GM12878 (cell line): ENCODE measurements around the gene FBLN1. TPM values are rescaled to one million over a fixed set of nuclear protein-coding genes. Genes with fewer than 3 reads are reported as not detected.

Source experiments
- ATAC-seq: fragments of 200-7000 bp; cut with Tn5 transposase; 3 replicates; pipeline ENCODE4 v1.9.1; 2020; ENCODE audit warnings: mild to moderate bottlenecking, moderate library complexity
- BruUV-seq: library from RNA; stranded (reverse); fragments of 400-500 nt; replicated peaks from 2 replicates; lab custom pipeline; 2021; lab: Mats Ljungman, UMichigan
- CTCF ChIA-PET: fragments of 300-600 bp; sonication (Branson Sonifier 250); formaldehyde crosslinking; extraction: SDS; loops from one replicate; lab custom pipeline; 2021; ENCODE audit warnings: inconsistent platforms; lab: Yijun Ruan, JAX
- POLR2A ChIA-PET: fragments of 350-600 bp; formaldehyde crosslinking; extraction: SDS; loops from one replicate; lab custom pipeline; 2021; ENCODE audit warnings: inconsistent platforms; lab: Charles Lee
- RAD21 ChIA-PET: fragments of 300-600 bp; sonication (Branson Sonifier 250); formaldehyde crosslinking; loops from one replicate; lab custom pipeline; 2023; ENCODE audit warnings: antibody characterized with exemption; ENCODE audit not compliant: unreplicated experiment; lab: Charles Lee
- SMC1A ChIA-PET: fragments of 300-600 bp; sonication (Branson Sonifier 250); formaldehyde crosslinking; loops from one replicate; lab custom pipeline; 2023; ENCODE audit not compliant: unreplicated experiment, uncharacterized antibody; lab: Charles Lee
- DNase-seq: peaks from one replicate; pipeline ENCODE4 v3.0.0-alpha.2; 2011; ENCODE audit warnings: low read depth, low spot score
- FAIRE-seq: peaks from 3 replicates; lab custom pipeline; 2011; peaks lifted over from hg19 to GRCh38; lab: Jason Lieb, UNC
- H2AFZ ChIP-seq: 2 replicates; pipeline ENCODE4 v1.6.0; 2011; ENCODE audit warnings: low read depth, low read length, control low read depth; ENCODE audit not compliant: control insufficient read depth
- H3K27ac ChIP-seq: 2 replicates; pipeline ENCODE4 v1.5.1; 2011; ENCODE audit warnings: control low read depth; ENCODE audit not compliant: control insufficient read depth, insufficient read depth
- H3K27me3 ChIP-seq, 2 experiments: replicated peaks in 1 of 2; 2 replicates each; pipeline versions ENCODE4 v1.6.0 to v1.6.1; 2011; ENCODE audit warnings: low read length in 1 of 2; ENCODE audit not compliant: control insufficient read depth in 2 of 2, insufficient read depth in 2 of 2
- H3K36me3 ChIP-seq, 2 experiments: 2 replicates each; pipeline ENCODE4 v1.5.1; 2011; ENCODE audit warnings: low read length in 1 of 2; ENCODE audit not compliant: control insufficient read depth in 2 of 2, insufficient read depth in 2 of 2
- H3K4me1 ChIP-seq: 2 replicates; pipeline ENCODE4 v1.6.1; 2011; ENCODE audit warnings: mild to moderate bottlenecking, low read length, moderate library complexity, mixed read lengths; ENCODE audit not compliant: control insufficient read depth, insufficient read depth
- H3K4me2 ChIP-seq: 2 replicates; pipeline ENCODE4 v1.6.0; 2011; ENCODE audit warnings: control low read depth; ENCODE audit not compliant: control insufficient read depth, insufficient read depth
- H3K4me3 ChIP-seq: fragments of 200-600 bp; sonication (generic); 2 replicates; pipeline ENCODE4 v1.5.1; 2016
- H3K79me2 ChIP-seq: 2 replicates; pipeline ENCODE4 v1.6.0; 2011; ENCODE audit warnings: low read length; ENCODE audit not compliant: control insufficient read depth, insufficient read depth
- H3K9ac ChIP-seq: 2 replicates; pipeline ENCODE4 v1.8.0; 2011; ENCODE audit warnings: low read length, control low read depth, mixed read lengths; ENCODE audit not compliant: control insufficient read depth, insufficient read depth
- H3K9me3 ChIP-seq: replicated peaks from 3 replicates; pipeline ENCODE4 v1.5.1; 2011; ENCODE audit warnings: mild to moderate bottlenecking, low read length; ENCODE audit not compliant: control insufficient read depth, insufficient read depth
- H4K20me1 ChIP-seq: 2 replicates; pipeline ENCODE4 v1.6.0; 2011; ENCODE audit not compliant: control insufficient read depth, insufficient read depth
- CBFB ChIP-seq: IDR thresholded peaks from 2 replicates; pipeline ENCODE4 v1.6.1; 2016; ENCODE audit warnings: antibody characterized with exemption, low read depth
- CBX3 ChIP-seq: fragments of 200-600 bp; sonication (generic); IDR thresholded peaks from 2 replicates; pipeline ENCODE4 v1.6.1; 2016; ENCODE audit warnings: low read depth, borderline replicate concordance
- NR2C2 ChIP-seq: IDR thresholded peaks from 2 replicates; pipeline ENCODE4 v1.6.1; 2011; ENCODE audit warnings: borderline replicate concordance, low read depth; ENCODE audit not compliant: control insufficient read depth, insufficient read length
- NR2F1 ChIP-seq: fragments of 450-650 bp; conservative IDR thresholded peaks from 2 replicates; pipeline ENCODE4 v1.6.1; 2017; ENCODE audit warnings: mild to moderate bottlenecking
- TCF3 ChIP-seq: IDR thresholded peaks from 2 replicates; pipeline ENCODE4 v1.6.1; 2012; ENCODE audit warnings: low read depth, mild to moderate bottlenecking, low read length, borderline replicate concordance; ENCODE audit not compliant: insufficient read depth
- ZBED1 ChIP-seq: IDR thresholded peaks from 2 replicates; pipeline ENCODE4 v1.6.1; 2016; ENCODE audit warnings: borderline replicate concordance
- ZNF207 ChIP-seq: fragments of 450-650 bp; IDR thresholded peaks from 2 replicates; pipeline ENCODE4 v1.6.1; 2014; ENCODE audit warnings: antibody characterized with exemption, mild to moderate bottlenecking, borderline replicate concordance
- WGBS: methylation state at CpG from one replicate; pipeline ENCODE4 v1.1.6; 2016; ENCODE audit warnings: low lambda C conversion rate; ENCODE audit not compliant: insufficient replicate concordance, insufficient coverage; ENCODE audit errors: missing lambda C conversion rate; 5-methylcytosine and 5-hydroxymethylcytosine counted together
- in situ Hi-C: fragments of 300-500 bp; cut with MboI; formaldehyde crosslinking; loops from 9 replicates; pipeline ENCODE4 v1.14.3; 2018; ENCODE audit warnings: mixed read lengths
- intact Hi-C: fragments of 100-400 bp; cut with micrococcal nuclease; formaldehyde crosslinking; loops from one replicate; pipeline ENCODE4 v1.14.2; 2022; ENCODE audit not compliant: unreplicated experiment
- polyA plus RNA-seq, 11 experiments: library from polyadenylated mRNA; depleted of rRNA in 4 of 11; unstranded in 6 of 11; stranded (reverse) in 5 of 11; fragments of >200 nt; fragmentation: Nextera tagmentation in 4 of 11; fragmentation: Illumina TruSeq in 1 of 11; extraction: Ambion mirVana in 4 of 11; extraction: Trizol in 1 of 11; gene quantifications; 1 replicate in 1 of 11; 2 replicates in 10 of 11; pipeline versions ENCODE4 v1.2.1 to v1.2.3, GENCODE V29; 2011 to 2016; ENCODE audit warnings: inconsistent platforms in 2 of 11, missing spikeins in 2 of 11, low read depth in 1 of 11
- total RNA-seq, 4 experiments: library from RNA; depleted of rRNA in 3 of 4; stranded (reverse); fragments of >200 nt in 3 of 4; fragmentation: Illumina TruSeq in 1 of 4; extraction: Trizol in 1 of 4; gene quantifications; 2 replicates each; pipeline versions ENCODE4 v1.2.1 to v1.2.3, GENCODE V29; 2013 to 2021
- TF ChIP-seq, protein P1 (sequence below): fragments of 450-650 bp; IDR thresholded peaks from 2 replicates; pipeline ENCODE4 v1.6.1; 2017; ENCODE audit warnings: mild to moderate bottlenecking, low read depth, inconsistent platforms; ENCODE audit not compliant: poor library complexity, severe bottlenecking

The FBLN1 gene
- total and polyA plus RNA-seq, 10 of the 15 experiments (the other 5 are each of a cell fraction or from before 2014, with no cell fraction given) = 0.20 to 0.51 TPM; not detected in 8

- H3K27me3 ChIP-seq = peaks cover 4 to 5% of the 10 kb centered on the region in 2 experiments
- H3K4me1 ChIP-seq = no peaks in the 10 kb centered on the region
- in situ Hi-C loops (no loop called here), intact Hi-C loops (no loop called here)
- RAD21 ChIA-PET = no interaction called here
- H3K9me3 ChIP-seq = no peaks in the 10 kb centered on the region
- no peaks in the 10 kb centered on the region for H3K36me3 ChIP-seq
- FAIRE-seq (no peak), ATAC-seq (no peak), DNase-seq (no peak)
- H2AFZ ChIP-seq = no peak overlapping the region
- CTCF ChIA-PET = no interaction called here
- SMC1A ChIA-PET = no interaction called here
- no peaks in the 10 kb centered on the region for H4K20me1 ChIP-seq
- H3K4me3 ChIP-seq = no peak overlapping the region
- POLR2A ChIA-PET = no interaction called here
- H3K79me2 ChIP-seq = no peaks in the 10 kb centered on the region
- no peak overlapping the region for H3K27ac ChIP-seq
- 54% methylated on average over 8 of the region's 8 CpGs for WGBS
- BruUV-seq = no TSS peak
- H3K9ac ChIP-seq = no peak overlapping the region
- no peak overlapping the region for H3K4me2 ChIP-seq
- TF ChIP-seq CBX3 = no peak
- no peak for TF ChIP-seq ZBED1
- no peak for TF ChIP-seq NR2F1
- no peak for TF ChIP-seq NR2C2
- no peak for TF ChIP-seq ZNF207
- no peak for TF ChIP-seq CBFB
- TF ChIP-seq, protein P1, sequence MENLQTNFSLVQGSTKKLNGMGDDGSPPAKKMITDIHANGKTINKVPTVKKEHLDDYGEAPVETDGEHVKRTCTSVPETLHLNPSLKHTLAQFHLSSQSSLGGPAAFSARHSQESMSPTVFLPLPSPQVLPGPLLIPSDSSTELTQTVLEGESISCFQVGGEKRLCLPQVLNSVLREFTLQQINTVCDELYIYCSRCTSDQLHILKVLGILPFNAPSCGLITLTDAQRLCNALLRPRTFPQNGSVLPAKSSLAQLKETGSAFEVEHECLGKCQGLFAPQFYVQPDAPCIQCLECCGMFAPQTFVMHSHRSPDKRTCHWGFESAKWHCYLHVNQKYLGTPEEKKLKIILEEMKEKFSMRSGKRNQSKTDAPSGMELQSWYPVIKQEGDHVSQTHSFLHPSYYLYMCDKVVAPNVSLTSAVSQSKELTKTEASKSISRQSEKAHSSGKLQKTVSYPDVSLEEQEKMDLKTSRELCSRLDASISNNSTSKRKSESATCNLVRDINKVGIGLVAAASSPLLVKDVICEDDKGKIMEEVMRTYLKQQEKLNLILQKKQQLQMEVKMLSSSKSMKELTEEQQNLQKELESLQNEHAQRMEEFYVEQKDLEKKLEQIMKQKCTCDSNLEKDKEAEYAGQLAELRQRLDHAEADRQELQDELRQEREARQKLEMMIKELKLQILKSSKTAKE = no peak
- TF ChIP-seq TCF3 = no peak
These were observed 4.2 kb downstream of the FBLN1 start for GRCh38 chr22:45506816-45507360.
